HT1080 (cell line): ENCODE data around the gene MYL4. TPM values are rescaled to one million over a fixed set of nuclear protein-coding genes. Genes with fewer than 3 reads are reported as not detected.
"Not testable (repeated sequence)": the region's sequence is repeated elsewhere in the genome, so short reads cannot be mapped to it uniquely, and the experiment has no call there.

Source experiments
- DNase-seq: peaks from one replicate; pipeline ENCODE4 v3.0.0-alpha.2; 2015; ENCODE audit warnings: low read depth
- small RNA-seq: library from RNA; depleted of rRNA; stranded (forward); fragments of <200 nt; gene quantifications from one replicate; pipeline ENCODE3, GENCODE V24; 2014
- total RNA-seq: library from RNA; depleted of rRNA; stranded (reverse); fragments of >200 nt; shearing (Covaris generic); gene quantifications from 2 replicates; pipeline ENCODE4 v1.2.3, GENCODE V29; 2014; rRNA removed

The MYL4 gene
- total RNA-seq, 1 experiment from 2014 or later = not detected

GRCh38 chr17:47269561-47270280 is 60.6 kb downstream of the MYL4 start:
- DNase-seq = not testable (repeated sequence)

GRCh38 chr17:47270946-47271705 is 62.0 kb downstream of the MYL4 start:
- DNase-seq = no peak

GRCh38 chr17:47272491-47272890 is 63.3 kb downstream of the MYL4 start:
- DNase-seq = no peak

- DNase-seq = no peak
These were observed 64.1 kb downstream of the MYL4 start for GRCh38 chr17:47273245-47273644.

Small RNA genes within 50 kb of the gene (small RNA-seq; reads per million reads assigned to genes)
- gene RNU7-186P = not detected

Other genes with a start within 250 kb of the MYL4 start
- 0.07 TPM in 1 of 2 replicates, not detected in the other for gene RPRML, start 230.1 kb upstream of the MYL4 start, total RNA-seq
- 72.5 and 132 TPM in 2 replicates for gene CDC27, start 20.1 kb upstream of the MYL4 start, total RNA-seq
- 1.7 and 1.9 TPM in 2 replicates for gene ITGB3, start 44.5 kb downstream of the MYL4 start, total RNA-seq
- gene EFCAB13, start 114.6 kb downstream of the MYL4 start, total RNA-seq = not detected in 2 replicates